Colon (tissue), 2 donors: ENCODE data around the gene ANKAR.
"Not testable (repeated sequence)": the region's sequence is repeated elsewhere in the genome, so short reads cannot be mapped to it uniquely, and the experiment has no call there.

Source experiments
- FAIRE-seq: peaks from 2 replicates; lab custom pipeline; 2012; peaks lifted over from hg19 to GRCh38; lab: Jason Lieb, UNC
- donor health status: control.
- donor health status: control.

Gene ANKAR

GRCh38 chr2:189658306-189659212 lies 15.9 kb upstream of the ANKAR start:
- no peak for FAIRE-seq

GRCh38 chr2:189659734-189660133 lies 14.7 kb upstream of the ANKAR start:
- no peak for FAIRE-seq

DNA sequence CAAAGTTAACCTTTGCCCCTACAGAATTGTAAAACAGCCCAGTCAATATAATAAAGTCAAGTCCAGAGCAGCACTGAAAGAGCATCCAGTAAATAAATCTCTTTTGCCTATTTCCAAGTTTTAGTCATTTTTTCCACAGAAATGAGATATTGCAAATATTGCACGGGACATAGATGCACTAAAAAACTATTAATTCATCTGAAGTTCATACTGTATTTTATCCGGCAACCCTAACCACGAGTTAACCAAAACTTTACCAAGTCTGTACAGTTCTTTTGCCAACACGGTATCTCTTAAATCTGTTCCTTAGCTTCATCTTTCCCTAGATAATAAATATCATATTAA lies 13.7 kb upstream of the ANKAR start:
- no peak for FAIRE-seq

DNA sequence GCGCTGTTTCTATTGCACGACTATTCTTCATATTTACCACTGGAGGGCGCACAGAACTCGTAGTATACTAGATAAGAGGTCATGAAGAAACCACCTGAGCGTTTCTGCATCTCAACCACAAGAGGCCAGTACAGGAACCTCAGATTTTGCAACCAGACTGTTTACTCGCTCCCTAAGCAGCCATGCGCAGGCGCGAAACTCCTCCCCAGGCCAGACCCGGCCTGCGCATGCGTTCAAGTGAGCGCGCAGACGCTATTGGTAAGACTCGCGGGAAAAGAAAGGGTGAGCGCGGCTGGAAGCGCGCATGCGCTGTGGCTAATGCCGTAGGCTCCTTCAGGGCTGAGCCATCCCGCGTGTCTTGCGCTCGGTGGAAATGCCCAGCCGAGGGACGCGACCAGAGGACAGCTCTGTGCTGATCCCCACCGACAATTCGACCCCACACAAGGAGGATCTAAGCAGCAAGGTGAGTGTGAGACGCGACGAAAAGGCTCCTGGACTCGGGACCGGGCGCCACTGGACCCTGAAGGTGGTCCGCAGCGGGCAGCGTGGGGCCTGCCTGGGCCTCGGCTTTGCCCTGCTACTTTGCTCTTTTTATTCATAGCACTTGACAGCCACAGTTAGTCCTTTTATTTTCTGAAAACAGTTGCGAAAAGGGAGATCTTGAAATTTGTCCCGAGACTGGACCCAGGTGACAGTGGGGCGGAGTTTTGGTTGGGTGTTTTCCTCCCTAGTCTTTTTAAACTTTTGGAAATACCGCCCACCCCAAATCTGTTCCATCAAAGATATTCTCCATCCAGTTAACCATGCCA lies 13.1 kb upstream of the ANKAR start, which contains the start of gene ASNSD1:
TSS of gene ASNSD1 (plus strand) at position 312 of the 809 bp plus-strand sequence. CDS start 4,674 bp downstream, outside the sequence.
- peak; percentile 91 for FAIRE-seq

DNA sequence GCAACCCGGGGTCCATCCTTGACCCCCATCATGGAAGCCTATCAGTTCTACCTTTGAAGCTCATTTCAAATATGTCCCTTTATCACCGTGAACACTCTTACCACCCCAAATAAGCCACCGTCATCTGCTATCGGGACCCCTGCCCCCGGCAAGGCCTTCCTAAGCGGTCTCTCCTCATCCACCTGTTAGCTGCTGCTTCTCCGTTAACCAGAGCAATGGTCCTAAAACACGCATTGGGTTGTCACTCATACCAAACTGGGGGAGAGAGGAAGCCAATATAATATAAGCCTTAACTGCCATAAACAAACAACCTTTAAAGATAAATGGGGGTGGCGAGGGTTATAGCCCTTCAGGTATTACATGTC lies 12.5 kb upstream of the ANKAR start:
- FAIRE-seq = no peak

DNA sequence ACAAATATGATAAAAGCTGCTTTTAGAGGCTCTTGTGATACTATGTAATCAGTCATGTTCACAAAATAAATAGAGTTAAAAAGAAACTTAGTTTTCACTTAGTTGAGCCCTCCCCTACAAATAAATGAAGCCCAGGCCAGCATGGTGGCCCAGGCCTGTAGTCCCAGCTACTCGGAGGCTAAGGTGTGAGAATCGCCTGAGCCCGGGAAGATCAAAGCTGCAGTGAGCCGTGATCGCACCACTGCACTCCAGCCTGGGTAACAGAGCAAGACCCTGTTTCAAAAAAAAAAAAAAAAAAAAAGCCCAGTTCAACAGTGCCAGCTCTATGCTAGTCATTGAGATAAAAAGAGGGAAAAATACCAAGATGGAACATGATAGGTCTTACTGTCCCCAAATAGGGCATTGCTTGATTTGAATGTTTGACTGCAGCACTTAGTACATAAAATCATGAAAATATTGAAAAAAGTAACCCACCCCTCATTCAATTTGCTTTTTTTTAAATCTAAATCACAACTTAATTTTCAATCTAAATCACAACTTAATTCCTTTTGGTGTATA lies 11.7 kb upstream of the ANKAR start:
- FAIRE-seq = no peak

DNA sequence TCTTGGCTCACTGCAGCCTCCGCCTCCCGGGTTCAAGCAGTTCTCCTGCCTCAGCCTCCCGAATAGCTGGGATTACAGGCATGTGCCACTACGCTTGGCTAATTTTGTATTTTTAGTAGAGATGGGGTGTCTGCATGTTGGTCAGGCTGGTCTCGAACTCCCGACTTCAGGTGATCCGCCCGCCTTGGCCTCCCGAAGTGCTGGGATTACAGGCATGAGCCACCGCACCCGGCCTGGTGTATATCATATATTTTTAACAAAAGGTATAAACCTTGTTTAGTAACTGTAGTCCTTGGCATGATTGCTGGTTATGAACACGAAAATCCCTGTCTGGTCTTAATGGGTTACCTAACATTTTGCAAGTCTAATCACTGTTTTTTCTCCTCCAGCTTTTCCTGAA lies 11.2 kb upstream of the ANKAR start:
- FAIRE-seq = not testable (repeated sequence)

DNA sequence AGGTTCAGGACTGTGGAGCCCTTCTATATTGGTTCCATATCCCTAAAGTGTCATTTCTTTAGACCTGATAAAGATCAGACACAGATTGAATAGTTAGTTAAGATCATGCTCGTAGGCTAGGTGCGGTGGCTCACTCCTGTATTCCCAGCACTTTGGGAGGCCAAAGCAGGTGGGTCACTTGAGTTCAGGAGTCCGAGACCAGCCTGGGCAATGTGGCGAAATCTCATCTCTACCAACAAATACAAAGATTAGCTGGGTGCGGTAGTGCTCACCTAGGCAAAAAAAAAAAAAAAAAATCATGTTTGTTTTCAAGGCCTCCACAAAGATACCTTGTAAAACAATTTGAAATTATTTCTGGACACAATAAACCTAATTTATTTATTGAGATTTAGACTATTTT lies 4.6 kb upstream of the ANKAR start:
- peak; percentile 14 for FAIRE-seq

GRCh38 chr2:189673661-189674373 lies 653 bp upstream of the ANKAR start:
- no peak for FAIRE-seq

GRCh38 chr2:189676471-189676870 lies 2.0 kb downstream of the ANKAR start:
- FAIRE-seq = no peak

- FAIRE-seq = no peak
These were observed 4.8 kb downstream of the ANKAR start for GRCh38 chr2:189679226-189679625.

GRCh38 chr2:189681203-189681602 lies 6.7 kb downstream of the ANKAR start:
- FAIRE-seq = no peak

DNA sequence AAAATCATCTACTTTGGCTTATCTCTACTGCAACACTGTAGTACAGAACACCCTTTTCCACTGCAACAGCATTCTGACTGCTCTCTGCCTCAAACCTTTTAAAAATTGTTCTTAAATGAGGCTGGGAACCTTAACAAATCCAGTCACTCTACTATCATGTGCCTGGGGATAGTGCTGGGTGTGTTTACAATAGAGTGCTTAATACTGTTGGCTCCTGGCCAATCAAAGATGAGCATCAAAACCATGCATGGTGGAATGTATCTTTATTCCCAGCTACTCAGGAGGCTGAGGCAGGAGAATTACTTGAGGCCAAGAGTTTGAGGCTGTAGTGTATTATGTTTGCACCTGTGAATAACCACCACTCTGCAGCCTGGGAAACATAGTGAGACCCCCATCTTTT lies 7.4 kb downstream of the ANKAR start:
- FAIRE-seq = no peak

GRCh38 chr2:189683348-189683747 lies 8.9 kb downstream of the ANKAR start:
- no peak for FAIRE-seq

DNA sequence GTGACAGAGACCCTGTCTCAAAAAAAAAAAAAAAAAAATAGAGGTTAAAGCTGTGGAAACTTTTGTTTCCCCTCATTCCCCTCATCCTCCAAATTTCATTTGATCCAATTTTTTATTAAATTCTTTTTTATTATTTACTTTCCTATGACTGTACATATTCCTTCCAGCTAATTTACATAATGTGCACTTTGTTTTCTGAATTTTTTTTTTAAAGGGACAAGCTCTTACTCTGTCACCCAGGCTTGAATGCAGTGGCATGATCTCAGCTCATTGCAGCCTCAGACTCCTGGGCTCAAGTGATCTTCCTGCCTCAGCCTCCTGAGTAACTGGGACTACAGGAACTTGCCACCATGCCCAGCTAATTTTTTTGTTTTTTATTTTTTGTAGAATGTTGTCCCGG lies 10.3 kb downstream of the ANKAR start:
- no peak for FAIRE-seq

DNA sequence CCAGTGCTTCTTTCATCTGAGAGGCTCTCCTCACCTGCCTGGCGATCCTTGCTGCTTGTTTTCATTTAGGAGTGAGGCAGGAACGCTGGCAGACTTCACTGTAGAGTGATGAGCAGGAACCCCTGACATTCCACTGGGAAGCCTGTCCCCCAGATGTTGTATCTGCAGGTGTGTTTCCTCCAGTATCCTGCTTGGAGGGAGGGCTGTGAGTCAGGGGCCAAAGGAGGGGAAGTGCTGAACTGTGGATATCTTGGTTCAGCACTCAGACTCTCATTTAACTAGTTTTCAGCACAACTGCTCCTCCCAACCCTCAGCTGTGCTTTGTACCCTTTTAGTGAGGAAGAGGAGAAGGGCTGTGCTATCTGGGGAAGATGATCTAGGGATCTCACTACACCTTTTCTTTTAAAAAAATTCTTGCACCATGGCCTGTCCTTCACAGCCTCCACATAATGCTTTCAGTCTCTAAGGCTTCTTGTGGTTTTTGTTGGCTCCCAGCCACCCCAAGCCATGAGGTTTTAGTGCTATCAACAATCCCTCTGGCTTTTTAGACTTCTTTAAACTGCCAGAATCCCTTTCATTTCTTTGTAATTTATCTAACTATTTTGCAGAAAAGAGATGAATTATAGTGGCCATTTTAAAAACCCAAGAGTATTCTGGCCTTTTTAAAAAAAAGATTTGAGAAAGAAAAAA lies 11.2 kb downstream of the ANKAR start:
- no peak for FAIRE-seq

DNA sequence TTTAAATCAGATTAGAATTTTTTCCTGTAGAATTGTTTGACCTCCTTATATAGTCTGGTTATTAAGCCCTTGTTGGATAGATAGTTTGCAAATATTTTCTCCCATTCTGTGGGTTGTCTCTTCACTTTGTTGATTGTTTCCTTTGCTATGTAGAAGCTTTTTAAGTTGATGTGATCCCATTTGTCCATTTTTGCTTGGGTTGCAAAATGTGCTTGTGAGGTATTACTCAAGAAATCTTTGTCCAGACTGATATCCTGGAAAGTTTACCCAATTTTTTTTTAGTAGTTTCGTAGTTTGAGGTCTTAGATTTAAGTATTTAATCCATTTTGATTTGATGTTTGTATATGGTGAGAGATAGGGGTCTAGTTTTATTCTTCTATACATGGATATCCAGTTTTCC lies 13.3 kb downstream of the ANKAR start:
- FAIRE-seq = not testable (repeated sequence)

GRCh38 chr2:189696223-189696622 lies 21.8 kb downstream of the ANKAR start:
- no peak for FAIRE-seq

DNA sequence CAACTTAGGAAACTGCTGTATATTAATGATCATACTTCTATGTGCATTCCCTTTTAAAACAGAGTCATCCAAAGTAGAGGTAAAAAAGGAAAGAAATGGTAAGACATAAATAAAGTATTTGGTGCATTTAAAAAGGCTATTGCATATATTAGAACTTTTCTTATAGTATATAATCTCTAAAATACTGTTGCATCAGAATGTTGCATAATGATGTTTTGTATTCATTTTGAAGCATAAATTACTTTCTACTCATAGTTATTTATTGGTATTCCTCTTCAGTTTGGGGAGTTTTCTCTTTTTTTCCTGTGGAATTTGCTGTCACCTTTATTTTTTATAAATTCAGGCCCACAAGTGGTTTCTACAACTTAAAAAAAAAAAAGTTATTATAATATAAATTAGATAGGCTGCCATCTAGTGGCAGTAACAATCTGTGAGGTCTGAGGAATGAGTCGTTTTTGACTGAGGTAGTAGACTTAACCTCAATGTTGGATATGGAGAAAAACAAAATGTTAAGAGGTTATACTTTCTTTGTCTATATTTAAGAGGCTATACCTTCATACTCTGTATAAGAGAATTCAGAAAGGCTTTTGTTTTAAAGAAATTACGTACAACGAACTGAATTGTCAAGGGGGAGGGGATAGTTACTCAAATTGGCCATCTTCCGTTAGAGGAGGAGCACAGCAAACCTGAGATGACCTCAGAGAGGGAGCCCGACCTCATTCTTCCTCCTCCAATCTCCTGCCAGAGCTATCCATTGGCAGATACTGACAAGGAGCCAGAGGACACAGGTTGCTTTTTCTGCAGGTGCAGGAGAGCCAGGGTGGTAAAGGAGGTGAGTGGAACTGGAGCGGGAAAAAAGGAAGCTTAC lies 23.8 kb downstream of the ANKAR start:
- FAIRE-seq = peak; percentile 70

DNA sequence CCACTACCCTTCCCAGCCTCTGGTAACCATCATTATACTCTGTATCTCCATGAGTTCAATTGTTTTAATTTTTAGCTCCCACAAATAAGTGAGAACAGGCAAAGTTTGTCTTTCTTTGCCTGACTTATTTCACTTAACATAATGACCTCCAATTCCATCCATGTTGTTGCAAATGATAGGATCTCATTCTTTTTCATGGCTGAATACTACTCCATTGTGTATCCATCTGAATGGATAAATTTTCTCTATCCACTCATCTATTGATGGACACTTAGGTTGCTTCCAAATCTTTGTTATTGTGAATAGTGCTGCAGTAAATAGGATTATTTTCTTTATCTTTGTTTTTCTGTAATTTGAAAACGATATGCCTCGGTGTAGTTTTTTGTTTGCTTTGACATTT lies 26.2 kb downstream of the ANKAR start:
- no peak for FAIRE-seq

DNA sequence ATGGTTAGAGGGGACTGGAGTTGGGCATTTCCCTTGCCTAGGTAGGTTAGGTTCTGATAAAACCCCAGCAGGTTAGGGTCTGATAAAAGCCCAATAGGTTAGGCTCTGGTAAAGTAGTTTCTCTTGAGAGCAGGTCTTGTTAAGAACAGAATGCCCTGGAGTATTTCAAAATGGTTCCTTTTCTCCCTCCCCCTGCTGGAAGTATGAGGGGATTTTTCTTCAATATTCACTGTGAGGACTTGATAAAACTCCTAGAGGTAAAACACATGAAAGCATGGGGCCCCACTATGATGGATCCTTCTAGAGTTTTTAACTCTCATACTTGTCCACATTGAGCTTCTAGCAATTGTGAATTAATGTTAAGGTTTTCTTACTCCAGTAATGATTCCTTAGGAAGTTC lies 27.6 kb downstream of the ANKAR start:
- FAIRE-seq = no peak
